ENCODE results near the gene TNFRSF11A.

Gene TNFRSF11A

GRCh38 chr18:62357079-62357719 is 32.1 kb downstream of the TNFRSF11A start:
- Histone ChIP-seq H3K9me3 (no peaks in the 10 kb centered on the region), H3K27me3 (no peaks in the 10 kb centered on the region), H3K4me1 (no peaks in the 10 kb centered on the region), H3K4me3 (ENCODE audit: low read depth, low read length) (no peak overlapping the region), H3K36me3 (no peaks in the 10 kb centered on the region)
- TF ChIP-seq CTCF (IDR thresholded peaks at IDR 0.05; ENCODE audit: low read depth, low read length), result no peak
- no peak for DNase-seq

- no peak overlapping the region for H3K4me3 ChIP-seq (ENCODE audit: low read depth, low read length)
- no peaks in the 10 kb centered on the region for H3K9me3 ChIP-seq
- no peaks in the 10 kb centered on the region for H3K36me3 ChIP-seq
- H3K4me1 ChIP-seq, result no peaks in the 10 kb centered on the region
- no peak for DNase-seq
- TF ChIP-seq CTCF (IDR thresholded peaks at IDR 0.05; ENCODE audit: low read depth, low read length), result no peak
- no peaks in the 10 kb centered on the region for H3K27me3 ChIP-seq
Observed at GRCh38 chr18:62360805-62361204, 35.7 kb downstream of the TNFRSF11A start.

- Histone ChIP-seq H3K9me3 (no peaks in the 10 kb centered on the region), H3K27me3 (no peaks in the 10 kb centered on the region), H3K4me3 (ENCODE audit: low read depth, low read length) (no peak overlapping the region), H3K36me3 (no peaks in the 10 kb centered on the region), H3K4me1 (no peaks in the 10 kb centered on the region)
- DNase-seq, result no peak
- no peak for TF ChIP-seq CTCF (IDR thresholded peaks at IDR 0.05; ENCODE audit: low read depth, low read length)
Observed at GRCh38 chr18:62361288-62361687, 36.2 kb downstream of the TNFRSF11A start.

- no peak for DNase-seq
- Histone ChIP-seq H3K9me3 (no peaks in the 10 kb centered on the region), H3K4me3 (ENCODE audit: low read depth, low read length) (no peak overlapping the region), H3K4me1 (no peaks in the 10 kb centered on the region), H3K27me3 (no peaks in the 10 kb centered on the region), H3K36me3 (no peaks in the 10 kb centered on the region)
- TF ChIP-seq CTCF (IDR thresholded peaks at IDR 0.05; ENCODE audit: low read depth, low read length), result no peak
Observed at GRCh38 chr18:62364558-62364957, 39.4 kb downstream of the TNFRSF11A start.

GRCh38 chr18:62365420-62365819 is 40.3 kb downstream of the TNFRSF11A start:
- no peak for TF ChIP-seq CTCF (IDR thresholded peaks at IDR 0.05; ENCODE audit: low read depth, low read length)
- H3K36me3 ChIP-seq, result no peaks in the 10 kb centered on the region

GRCh38 chr18:62366992-62367391 is 41.9 kb downstream of the TNFRSF11A start:
- Histone ChIP-seq H3K36me3 (no peaks in the 10 kb centered on the region), H3K4me1 (no peaks in the 10 kb centered on the region), H3K4me3 (ENCODE audit: low read depth, low read length) (no peak overlapping the region), H3K27me3 (no peaks in the 10 kb centered on the region), H3K9me3 (no peaks in the 10 kb centered on the region)
- TF ChIP-seq CTCF (IDR thresholded peaks at IDR 0.05; ENCODE audit: low read depth, low read length), result no peak
- DNase-seq, result no peak

More at GRCh38 chr18:62365420-62365819, 40.3 kb downstream of the TNFRSF11A start:
- Histone ChIP-seq H3K9me3 (no peaks in the 10 kb centered on the region), H3K4me1 (no peaks in the 10 kb centered on the region), H3K4me3 (ENCODE audit: low read depth, low read length) (no peak overlapping the region), H3K27me3 (no peaks in the 10 kb centered on the region)
- no peak for DNase-seq
